Left renal pelvis (tissue), 4 donors: ENCODE measurements around the gene ACRBP. TPM values are rescaled to one million over a fixed set of nuclear protein-coding genes. Genes with fewer than 3 reads are reported as not detected.

ENCODE experiments used
- DNase-seq, 4 donors: peaks; one replicate each; pipeline ENCODE4 v3.0.0-alpha.2; 2013; ENCODE audit warnings: low read depth in 4 of 4, low spot score in 3 of 4
- polyA plus RNA-seq, 4 donors: library from polyadenylated mRNA; unstranded; fragments of 120-200 nt; gene quantifications; one replicate each; pipeline ENCODE4 v1.2.1, GENCODE V29; 2013; ENCODE audit not compliant: insufficient read length in 4 of 4

Gene ACRBP
- polyA plus RNA-seq, 4 donors, result 3.1 to 6.8 (median 3.9) TPM

DNA sequence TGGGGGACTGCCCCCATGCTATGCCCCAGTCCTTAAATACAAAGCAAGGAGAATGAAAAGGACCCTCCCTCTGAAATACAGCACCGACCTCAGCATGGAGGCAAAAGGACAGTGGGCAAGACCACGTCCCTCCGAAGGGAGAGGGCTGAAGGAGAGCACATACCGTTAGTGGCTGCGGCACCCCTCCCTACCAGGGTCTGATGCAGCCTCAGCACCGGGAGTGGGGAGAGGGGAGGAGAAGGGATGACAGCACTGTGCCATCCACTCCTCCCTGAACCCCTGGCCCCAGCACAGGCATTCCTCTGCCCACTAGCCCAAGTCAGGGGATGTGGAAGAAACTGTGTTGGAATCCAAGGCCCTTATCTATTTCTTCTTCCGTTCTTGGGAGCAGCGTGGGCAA lies 3.6 kb upstream of the ACRBP start:
- DNase-seq, result no peak

- DNase-seq, result no peak
Measured at GRCh38 chr12:6646276-6647082, 753 bp downstream of the ACRBP start.

- DNase-seq, result no peak
Measured at GRCh38 chr12:6644903-6645302, 2.3 kb downstream of the ACRBP start.

GRCh38 chr12:6644257-6644596 lies 3.0 kb downstream of the ACRBP start:
- no peak for DNase-seq

DNA sequence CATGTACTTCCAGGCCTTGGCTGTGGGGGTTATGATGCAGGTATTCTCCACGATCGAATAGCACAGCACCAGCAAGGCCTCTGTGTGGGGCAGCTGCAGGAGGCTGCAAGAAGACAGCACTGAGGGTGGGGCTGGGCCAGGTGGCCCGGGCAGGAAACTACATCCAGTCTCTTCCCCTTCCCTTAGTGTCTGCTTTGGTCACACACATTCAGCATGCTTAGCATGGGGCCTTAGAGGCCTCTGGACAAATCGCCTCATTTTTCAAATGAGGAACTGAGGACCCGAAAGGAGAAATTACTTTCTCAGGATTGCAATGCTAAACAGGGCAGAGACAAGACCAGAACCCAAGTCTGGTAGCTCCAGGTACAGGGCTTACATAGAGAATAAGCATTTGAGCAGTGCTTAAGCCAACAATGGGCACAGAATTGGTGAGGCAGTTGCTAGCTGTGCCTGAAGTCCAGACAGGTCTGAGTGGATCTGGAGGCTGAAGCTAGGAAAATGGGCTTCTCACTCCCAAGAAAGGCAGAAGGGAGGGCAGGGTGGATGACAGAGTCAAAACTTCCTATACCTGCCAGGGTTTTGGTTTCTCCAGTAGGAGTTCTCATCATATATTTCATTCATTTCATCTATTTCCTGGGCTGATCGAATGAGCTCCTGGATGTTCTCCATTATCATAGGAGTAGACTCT lies 3.5 kb downstream of the ACRBP start:
- no peak for DNase-seq

DNA sequence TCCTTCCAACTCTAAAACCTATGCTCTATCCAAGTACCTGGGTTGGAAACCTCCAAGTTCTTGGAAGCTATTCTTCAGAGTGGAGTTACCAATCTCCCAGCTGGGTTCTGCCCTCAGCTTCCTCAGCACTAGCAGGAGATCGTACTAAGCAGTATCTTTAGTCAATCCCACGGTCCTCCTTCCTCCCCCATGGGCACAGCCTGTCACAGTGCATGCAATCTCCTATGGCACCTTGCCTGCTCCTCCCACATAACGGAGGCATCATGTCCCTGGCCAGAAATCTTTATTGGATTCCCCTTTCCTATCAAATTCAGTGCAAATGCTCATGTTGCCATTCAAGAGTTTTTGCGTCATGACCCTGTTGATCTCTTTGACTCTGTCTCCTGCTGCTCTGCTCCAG lies 6.1 kb downstream of the ACRBP start:
- DNase-seq, result no peak

DNA sequence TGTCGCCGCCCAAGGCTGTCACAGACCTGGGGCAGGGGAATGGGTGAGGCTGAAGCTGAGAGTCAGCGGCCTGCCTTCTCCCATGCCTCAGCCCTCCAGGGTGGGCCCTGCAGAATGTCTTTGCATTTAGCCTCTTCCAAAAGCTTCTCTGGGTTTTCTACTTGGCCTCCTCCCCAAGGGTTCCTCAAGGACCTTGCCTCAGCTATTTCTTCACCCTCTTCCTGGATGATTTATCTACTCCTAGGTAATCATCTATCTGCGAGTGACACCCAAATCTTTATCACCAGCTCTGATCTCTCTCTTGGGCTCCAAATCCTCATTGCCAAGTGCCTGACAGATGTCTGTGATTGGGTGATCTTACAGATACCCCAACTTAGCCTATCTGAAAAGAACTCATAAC lies 6.7 kb downstream of the ACRBP start:
- DNase-seq, result no peak

DNA sequence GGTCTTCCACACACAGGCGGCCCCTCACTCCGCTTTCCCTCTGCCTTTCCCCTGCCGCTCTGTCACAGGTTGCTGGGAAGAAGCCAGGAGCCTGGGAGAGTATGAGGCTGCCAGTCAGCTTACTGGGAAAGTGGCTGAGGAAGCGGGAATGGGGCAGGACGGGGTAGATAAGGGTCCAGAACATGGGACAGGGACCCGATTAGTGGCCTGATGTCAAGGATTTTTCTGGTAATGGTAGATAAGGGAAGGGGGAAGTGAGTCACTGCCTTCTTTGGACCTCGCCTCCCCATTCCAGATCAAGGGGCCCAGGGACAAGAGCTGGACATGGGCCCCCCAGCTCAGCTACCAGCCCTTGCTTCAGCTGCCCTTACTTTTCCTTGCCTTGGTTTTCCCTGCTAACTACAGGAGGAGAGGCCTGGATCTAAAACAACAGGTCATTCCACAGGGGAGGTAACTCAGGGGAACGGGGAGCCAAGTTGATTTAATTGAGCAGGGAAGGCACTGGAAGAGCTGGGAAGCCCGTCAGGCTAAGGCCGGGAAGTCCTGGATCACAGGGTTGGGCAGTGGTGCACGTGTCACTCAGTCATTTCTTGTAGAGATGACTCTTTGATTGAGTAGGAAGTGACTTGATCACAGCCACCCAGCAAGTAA lies 8.0 kb downstream of the ACRBP start:
- no peak for DNase-seq

GRCh38 chr12:6638305-6638704 lies 8.9 kb downstream of the ACRBP start:
- DNase-seq, result no peak

- no peak for DNase-seq
Measured at GRCh38 chr12:6635856-6636531, 11.2 kb downstream of the ACRBP start, which contains the start of gene LPAR5. TSS of gene LPAR5 (minus strand) at chr12:6635959. CDS start at chr12:6621248, 14,711 bp downstream.

DNA sequence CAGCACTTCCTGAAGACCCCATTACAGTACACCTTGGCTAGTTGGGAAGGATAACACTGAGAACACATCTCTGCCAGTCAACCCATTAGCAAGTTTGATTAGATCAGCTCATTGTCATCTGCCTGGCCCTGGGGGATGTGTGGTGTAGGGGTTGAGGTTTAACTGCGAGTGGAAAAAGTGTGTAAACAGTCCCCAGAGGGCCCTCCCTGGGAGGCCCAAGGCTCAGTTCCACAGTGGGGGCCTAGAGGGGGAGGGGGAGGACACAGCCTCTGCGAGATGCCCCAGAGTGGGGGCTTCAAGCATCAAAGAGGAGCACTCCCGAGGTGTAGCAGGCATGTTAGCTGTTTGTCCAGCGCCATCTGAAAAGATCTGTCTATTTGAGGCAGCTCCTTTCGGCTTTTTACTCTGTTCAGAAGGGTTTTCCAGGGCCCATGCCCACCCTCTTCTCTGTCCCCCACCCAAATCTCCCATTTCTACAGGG lies 11.8 kb downstream of the ACRBP start:
- no peak for DNase-seq

GRCh38 chr12:6632026-6632983 lies 14.9 kb downstream of the ACRBP start:
- DNase-seq, result no peak

DNA sequence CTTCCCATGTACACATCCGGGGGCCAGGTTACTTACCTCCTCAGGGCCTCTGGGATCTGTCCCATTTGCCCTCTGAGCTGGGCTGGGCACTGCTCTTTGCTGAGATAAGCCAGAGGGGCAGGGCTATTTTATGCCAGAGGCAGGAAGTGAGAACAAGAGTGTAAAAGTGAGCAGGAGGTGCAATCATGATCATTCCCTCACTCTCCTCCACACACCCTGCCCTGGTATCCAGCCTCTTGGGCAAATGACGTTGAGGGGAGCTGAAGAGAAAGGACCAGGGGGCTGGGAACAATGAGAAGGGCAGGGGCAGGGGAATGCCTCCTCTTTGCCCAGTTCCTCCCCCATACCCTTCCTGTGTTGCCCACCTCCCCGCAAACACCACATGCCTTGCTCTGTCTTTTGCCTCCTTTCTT lies 15.7 kb downstream of the ACRBP start:
- no peak for DNase-seq

DNA sequence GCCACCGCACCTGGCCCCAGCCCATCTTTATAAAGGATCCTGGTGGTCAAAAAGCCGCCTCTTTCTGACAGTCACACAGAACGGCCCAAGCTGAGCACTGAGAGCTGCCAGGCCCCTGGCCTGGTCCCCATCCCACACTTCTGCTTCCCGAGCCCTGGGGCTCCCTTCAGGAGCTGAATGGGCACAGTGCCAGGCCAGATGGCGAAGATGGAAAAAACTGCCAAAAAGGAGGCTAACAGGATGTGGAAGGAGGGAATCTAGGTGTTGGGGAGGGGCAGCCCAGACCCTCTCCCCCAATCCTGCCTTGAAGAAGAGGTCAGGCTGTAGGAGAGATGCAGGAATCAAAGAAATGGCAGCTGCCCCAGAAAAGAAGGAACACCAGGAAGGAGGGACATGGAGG lies 16.5 kb downstream of the ACRBP start:
- DNase-seq, result no peak

DNA sequence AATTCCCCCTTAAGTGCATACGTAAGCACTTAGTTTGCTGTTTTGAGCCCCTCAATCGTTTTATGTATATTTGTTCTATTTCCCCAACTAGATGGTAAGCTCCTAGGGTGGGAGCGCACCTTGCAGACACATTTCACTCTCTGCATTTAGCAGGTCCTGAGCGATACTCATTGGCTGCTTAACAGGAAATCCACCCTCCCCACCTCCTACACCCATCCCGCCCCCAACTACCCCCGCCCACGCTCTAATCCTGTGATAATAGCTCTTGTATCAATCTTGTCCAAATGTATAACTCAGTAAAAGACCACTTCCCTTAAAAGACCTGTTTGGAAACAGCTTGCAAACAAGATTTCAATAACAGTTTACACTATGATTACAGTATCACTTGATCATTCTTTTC lies 19.6 kb downstream of the ACRBP start:
- DNase-seq, result no peak

GRCh38 chr12:6626654-6627283 lies 20.5 kb downstream of the ACRBP start:
- no peak for DNase-seq

GRCh38 chr12:6620885-6621274 lies 26.4 kb downstream of the ACRBP start:
- no peak for DNase-seq

DNA sequence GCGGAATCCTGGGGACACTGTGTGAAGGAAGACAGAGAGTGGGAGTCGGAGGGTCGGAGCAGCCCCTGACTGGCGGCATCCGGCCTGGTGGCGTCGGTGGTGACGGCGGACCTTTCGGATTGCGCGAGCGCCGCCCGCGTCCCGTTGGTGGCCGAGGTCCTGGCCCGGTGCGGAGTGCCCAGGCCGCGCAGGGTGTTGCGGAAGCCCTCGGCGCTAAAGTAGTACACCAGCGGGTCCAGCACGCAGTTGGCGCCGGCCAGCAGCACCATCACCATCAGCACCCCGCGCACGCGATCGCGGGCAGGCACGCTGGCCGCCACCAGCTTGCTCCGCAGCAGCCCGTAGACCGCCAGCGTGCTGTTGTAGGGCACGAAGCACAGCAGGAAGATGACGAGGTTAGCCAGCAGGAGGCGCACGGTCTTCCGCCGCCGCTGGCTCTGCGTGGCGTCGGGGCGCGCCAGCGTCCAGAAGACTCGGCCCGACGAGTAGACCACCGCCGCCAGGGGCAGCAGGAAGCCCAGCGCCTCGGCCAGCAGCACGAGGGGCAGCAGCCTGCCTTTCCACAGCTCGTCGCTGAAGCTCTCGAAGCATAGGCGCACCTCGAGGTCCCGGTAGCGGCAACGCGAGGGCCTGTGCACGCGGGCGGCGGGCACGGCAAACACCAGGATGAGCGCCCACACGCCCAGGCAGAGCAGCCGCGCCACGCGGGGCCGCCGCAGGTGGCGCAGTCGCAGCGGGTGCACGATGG lies 26.9 kb downstream of the ACRBP start:
- no peak for DNase-seq
